Activated CD8-positive, alpha-beta memory T cell treated with anti-CD3 and anti-CD28 coated beads, Interleukin-2, amount 50 U/mL, for 4 hours (primary cell): ENCODE measurements around the gene AP5S1.
A peak's percentile ranks its signal among the peaks of the same experiment; 100 is the strongest.

Experiments used
- DNase-seq: peaks from one replicate; pipeline ENCODE4 v3.0.0-alpha.2; 2020

AP5S1 gene

GRCh38 chr20:3794701-3795420 is 25.5 kb upstream of the AP5S1 start:
- no peak for DNase-seq

DNA sequence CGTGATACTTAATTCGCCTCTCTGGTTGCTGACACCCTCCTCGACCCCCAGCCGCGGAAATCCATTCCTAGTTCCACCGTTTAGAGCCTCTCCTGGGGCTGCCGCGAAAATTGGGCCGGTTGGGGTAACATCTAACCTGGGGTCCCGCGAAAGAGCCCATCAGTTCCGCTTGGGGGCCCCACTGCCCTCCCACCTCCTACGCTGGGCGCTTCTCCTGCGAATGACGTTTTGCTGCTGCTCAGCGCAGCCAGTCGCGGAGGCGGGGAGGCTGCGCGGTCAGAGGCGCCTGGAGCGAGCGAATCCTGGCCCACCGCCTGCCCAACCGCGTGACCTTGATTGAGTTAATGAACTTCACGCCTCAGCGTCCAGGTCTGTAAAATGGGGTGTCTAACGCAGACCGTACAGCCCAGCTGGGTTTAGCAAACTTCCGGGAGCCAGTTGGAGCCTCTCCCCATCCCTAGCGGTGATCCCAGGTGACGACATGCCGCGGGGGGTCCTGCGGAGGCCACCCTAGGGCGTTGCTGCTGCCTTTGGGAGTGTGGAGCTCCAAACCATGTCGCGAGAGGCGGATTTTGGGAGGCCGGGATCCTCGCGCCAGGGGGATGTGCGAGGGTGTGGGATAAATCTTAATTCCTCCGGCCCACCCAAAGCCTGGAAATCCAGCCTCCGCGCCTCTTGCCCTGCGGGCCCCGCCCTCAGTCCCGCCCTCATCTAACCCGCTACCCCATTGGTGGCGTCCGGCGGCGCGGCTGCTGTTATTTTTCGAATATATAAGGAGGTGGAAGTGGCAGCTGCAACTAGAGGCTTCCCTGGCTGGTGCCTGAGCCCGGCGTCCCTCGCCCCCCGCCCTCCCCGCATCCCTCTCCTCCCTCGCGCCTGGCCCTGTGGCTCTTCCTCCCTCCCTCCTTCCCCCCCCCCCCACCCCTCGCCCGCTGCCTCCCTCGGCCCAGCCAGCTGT is 24.6 kb upstream of the AP5S1 start, which contains the start of gene CDC25B:
Gene CDC25B (plus strand): TSS at position 800 of the 958 bp plus-strand sequence. CDS start 222 bp downstream, outside the sequence.
- peak; percentile 89 for DNase-seq

- DNase-seq = no peak
These were observed 23.7 kb upstream of the AP5S1 start for GRCh38 chr20:3796477-3797225.

DNA sequence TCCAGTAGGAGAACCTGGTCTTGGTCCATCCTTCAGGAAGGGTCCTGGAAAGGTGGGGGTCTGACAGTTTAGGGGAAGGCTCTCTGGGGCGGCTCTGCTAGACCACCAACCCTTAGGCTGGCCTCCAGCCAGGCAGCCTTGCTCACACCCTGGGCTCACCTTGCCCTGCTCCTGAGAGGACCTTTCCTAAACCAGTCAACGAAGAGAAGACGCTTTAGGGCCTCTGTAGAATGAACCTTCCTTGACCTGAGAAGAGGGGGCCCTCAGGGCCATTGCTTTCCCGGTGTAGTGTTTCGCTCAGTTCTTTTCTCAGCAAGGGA is 23.2 kb upstream of the AP5S1 start:
- DNase-seq = no peak

- DNase-seq = no peak
These were observed 22.6 kb upstream of the AP5S1 start for GRCh38 chr20:3797592-3798372.

- no peak for DNase-seq
These were observed 22.0 kb upstream of the AP5S1 start for GRCh38 chr20:3798373-3798768.

DNA sequence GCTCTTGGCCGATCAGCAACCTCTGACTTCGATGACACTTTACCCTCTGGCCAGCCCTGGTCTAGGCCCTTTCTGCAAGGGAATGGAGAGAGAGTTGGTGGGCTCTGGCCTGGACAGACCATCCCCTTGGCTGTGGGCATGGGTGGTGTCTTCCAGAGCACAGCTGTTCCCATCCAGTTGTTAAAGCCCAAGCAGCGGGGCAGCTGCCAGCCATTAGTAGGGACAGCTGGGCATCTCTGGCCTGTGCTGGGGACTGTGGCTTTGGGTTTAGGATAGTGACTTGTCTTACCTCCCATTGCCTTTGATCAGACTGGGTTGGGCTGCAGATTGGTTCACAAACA is 21.5 kb upstream of the AP5S1 start:
- no peak for DNase-seq

DNA sequence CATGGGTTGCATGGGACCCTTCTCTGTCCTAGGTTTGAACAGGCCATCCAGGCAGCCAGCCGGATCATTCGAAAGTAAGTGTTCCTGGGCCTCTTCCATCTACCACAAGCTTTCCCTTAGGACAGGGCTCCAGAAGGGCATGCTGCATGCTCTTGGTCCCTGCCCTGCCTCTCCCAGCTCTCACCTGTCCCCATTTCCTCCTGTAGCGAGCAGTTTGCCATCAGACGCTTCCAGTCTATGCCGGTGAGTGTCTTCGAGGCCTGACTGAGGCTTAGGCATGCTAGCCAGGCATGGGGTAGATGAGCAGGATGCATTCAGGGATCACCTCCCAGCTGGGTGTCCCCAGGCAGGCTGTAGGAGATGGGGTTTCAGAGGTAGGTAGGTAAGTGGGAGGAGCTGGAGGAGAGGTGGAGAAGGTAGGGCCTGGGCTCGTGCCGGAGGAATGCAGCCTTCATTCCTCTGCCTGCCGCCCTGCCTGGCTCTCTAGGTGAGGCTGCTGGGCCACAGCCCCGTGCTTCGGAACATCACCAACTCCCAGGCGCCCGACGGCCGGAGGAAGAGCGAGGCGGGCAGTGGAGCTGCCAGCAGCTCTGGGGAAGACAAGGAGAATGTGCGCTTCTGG is 20.0 kb upstream of the AP5S1 start:
- no peak for DNase-seq

DNA sequence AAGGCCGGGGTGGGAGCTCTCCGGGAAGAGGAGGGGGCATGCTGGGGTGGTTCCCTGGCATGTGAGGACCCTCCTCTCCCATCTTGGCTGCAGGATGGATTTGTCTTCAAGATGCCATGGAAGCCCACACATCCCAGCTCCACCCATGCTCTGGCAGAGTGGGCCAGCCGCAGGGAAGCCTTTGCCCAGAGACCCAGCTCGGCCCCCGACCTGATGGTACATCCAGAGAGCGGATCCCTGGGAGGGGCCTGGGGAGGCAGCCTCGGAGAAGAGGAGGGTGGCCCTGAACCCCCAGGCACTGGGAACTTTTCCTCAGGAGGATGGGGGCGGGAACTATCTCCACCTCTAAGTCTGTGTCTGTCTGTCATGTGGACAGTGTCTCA is 19.5 kb upstream of the AP5S1 start:
- DNase-seq = no peak

GRCh38 chr20:3801299-3801698 is 19.0 kb upstream of the AP5S1 start:
- no peak for DNase-seq

DNA sequence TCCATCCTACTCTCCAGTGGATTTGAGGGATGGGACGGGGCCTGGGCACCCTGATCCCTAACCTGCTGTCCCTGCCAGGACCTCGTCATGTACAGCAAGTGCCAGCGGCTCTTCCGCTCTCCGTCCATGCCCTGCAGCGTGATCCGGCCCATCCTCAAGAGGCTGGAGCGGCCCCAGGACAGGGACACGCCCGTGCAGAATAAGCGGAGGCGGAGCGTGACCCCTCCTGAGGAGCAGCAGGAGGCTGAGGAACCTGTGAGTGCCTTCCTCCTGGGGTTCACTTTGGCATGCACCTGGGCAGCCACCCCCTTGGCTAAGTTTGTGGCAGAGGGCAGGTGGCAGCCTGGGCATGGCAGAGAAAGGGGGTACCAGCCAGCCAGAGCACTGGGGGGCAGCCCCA is 18.5 kb upstream of the AP5S1 start:
- no peak for DNase-seq

GRCh38 chr20:3802524-3803239 is 17.7 kb upstream of the AP5S1 start:
- DNase-seq = no peak

- no peak for DNase-seq
These were observed 17.1 kb upstream of the AP5S1 start for GRCh38 chr20:3803289-3803688.

DNA sequence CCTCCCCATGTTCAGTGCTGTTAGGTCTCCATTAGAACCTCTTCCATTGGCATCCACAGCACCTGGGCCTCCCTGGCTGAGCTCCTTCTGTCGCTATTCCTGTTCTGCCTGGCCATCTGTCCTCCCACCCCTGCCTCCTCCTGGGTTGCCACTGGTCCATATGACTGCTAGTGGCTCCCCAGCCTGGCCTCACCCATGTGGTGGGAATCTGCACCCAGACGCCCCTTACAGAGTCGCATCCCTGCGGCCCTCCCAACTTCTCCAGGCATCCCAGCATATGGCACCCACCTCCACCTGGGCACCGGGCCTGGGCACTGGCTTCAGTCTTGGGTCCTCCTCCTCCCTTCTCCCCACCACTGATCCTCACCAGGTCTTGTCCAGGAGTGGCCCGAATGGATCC is 16.5 kb upstream of the AP5S1 start:
- DNase-seq = no peak

DNA sequence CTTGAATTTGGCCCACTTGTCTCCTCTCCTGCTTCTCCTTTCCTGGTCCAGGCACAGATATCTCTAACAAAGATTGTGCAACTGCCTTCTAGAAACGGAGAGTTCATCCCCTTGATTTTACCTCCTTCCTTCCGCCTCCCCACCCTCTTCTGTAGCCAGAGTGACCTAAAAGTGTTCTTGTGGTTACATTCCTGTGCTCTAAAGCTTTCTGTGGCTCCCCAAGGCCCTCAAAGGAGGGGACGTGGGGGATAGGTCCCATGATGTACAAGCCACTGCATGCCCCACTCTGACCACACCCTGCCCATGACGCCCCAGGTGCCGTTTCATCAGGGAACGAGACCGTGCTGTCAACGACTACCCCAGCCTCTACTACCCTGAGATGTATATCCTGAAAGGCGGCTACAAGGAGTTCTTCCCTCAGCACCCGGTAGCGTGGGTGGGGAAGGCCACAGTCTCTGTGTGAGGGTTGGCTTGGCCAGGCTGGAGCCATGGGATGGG is 16.0 kb upstream of the AP5S1 start:
- DNase-seq = no peak

GRCh38 chr20:3804781-3805180 is 15.6 kb upstream of the AP5S1 start:
- DNase-seq = no peak

DNA sequence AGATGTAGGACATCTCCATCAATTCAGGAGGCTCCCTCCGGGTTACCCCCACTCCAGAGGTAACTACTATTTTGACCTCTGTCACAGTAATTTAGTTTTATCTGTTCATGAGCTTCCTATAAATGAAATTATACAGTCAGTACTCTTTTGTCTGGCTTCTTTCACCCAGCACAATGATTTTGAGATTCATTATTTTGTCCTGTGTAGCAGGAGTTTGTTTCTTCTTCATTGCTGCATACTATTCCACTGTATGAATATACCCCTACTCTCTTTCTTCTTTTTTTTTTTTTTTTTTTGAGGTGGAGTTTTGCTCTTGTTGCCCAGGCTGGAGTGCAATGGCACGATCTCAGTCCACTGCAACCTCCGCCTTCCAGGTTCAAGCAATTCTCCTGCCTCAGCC is 11.8 kb upstream of the AP5S1 start:
- DNase-seq = no peak

- peak; percentile 93 for DNase-seq
These were observed 8.7 kb upstream of the AP5S1 start for GRCh38 chr20:3811467-3812258.

- DNase-seq = no peak
These were observed 8.1 kb upstream of the AP5S1 start for GRCh38 chr20:3812259-3812681.
